GM19395 (cell line): ENCODE results near the gene MSANTD7.
A peak's percentile ranks its signal among the peaks of the same experiment; 100 is the strongest.
"Not testable (repeated sequence)": the region's sequence is repeated elsewhere in the genome, so short reads cannot be mapped to it uniquely, and the experiment has no call there.

ENCODE experiments used
- ATAC-seq: cut with Tn5 transposase; IDR thresholded peaks from one replicate; pipeline ENCODE4 v1.9.1; 2021; ENCODE audit warnings: mild to moderate bottlenecking, moderate library complexity; ENCODE audit not compliant: unreplicated experiment

MSANTD7 gene

DNA sequence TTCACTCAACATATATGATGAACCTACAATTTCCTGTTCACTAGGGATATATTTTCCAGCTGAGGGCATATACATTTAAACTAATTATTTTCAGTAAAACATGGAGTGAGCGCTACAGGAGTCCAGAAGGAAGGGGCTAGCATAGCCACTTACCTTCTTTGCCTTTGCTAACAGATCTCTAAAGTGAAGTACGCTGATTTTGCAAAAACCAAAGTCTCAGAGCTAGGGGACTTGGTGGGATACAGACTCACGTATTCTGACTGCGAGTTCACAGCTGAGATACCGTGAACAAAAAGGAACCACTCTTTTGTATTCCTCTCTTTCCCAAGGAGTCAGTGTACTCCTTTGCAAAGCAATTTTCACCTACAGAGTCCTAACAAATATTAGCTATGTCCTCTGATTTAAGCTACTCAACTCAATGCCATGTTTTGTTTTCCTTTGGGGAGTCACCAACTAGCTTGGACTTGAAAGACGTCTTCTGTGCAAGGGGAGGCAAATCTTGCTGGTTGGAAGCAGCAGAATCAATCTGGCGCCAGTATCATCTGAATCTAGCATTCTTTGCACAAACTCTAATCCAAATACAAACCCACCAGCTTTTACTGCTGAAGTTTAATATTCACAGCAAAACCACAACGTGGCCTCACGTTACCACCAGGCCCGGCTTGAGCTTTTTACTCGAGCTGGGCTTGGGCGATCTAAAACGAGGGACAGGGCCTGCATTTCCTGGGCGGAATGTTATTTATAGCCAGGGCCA lies 926 bp upstream of the MSANTD7 start:
- no peak for ATAC-seq

DNA sequence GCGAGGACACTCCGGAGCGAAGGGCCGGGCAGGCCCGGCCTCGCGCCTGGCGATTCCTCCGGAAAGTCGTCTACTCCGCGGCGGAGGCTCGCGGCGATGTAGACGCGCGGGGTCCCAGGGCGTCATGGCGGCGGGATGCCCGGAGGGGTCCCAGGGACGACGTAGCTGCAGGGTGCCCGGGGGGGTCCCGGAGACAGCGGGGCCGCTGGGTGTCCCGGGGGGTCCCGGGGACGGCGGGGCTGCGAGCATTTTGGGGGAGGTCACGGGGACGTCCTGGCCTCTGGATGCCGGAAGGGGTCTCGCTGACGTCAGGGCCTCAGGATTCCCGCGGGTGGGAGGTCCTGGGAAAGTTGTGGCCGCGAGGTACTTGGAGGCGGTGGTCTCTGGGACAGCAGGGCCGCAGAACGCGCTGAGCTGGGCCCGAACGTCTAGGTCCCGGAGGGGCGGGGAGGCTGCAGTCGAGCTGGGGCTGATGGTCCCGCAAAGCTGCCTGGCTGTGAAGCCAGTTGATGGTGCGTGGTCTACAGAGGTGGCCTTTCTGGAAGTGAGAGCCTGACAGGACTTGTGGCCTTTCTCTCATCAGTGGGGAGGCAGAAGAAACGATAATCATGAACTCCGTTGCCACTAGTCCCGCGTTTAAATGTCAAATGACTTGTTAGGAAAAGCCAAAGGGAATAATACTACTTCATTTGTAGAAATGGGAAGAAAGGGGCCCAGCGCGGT lies 637 bp downstream of the MSANTD7 start:
- peak; percentile 8 for ATAC-seq

DNA sequence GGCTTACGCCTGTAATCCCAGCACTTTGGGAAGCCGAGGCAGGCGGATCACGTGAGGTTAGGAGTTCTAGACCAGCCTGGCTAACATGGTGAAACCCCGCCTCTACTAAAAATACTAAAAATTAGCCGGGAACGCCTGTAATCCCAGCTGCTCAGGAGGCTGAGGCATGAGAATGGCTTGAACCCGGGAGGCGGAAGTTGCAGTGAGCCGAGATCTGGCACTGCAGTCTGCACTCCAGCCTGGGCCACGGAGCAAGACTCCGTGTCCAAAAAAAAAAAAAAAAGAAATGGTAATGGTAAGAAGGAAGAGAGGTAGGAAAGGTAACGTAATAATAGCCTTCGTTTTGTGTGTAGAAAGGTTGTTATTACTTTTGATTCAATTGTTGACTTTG lies 1.2 kb downstream of the MSANTD7 start:
- no peak for ATAC-seq

DNA sequence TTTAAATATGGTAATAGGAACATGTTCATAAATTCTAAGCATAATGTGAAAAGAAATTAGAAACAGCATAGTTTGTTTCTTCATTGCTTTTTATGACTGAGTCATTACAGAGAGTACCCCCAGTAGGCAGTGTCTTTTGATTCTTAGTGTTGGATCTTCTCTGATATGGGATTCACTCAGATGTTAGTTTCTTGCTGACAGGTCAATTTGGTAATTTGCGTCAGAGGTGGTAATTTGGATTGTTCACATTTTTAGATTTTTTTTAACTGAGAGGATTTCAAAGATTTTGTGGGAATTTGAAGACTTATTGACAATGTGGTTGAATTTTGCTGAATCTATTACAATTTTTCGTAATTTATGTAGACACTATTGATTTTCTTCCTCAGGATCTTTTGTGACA lies 2.1 kb downstream of the MSANTD7 start:
- no peak for ATAC-seq

DNA sequence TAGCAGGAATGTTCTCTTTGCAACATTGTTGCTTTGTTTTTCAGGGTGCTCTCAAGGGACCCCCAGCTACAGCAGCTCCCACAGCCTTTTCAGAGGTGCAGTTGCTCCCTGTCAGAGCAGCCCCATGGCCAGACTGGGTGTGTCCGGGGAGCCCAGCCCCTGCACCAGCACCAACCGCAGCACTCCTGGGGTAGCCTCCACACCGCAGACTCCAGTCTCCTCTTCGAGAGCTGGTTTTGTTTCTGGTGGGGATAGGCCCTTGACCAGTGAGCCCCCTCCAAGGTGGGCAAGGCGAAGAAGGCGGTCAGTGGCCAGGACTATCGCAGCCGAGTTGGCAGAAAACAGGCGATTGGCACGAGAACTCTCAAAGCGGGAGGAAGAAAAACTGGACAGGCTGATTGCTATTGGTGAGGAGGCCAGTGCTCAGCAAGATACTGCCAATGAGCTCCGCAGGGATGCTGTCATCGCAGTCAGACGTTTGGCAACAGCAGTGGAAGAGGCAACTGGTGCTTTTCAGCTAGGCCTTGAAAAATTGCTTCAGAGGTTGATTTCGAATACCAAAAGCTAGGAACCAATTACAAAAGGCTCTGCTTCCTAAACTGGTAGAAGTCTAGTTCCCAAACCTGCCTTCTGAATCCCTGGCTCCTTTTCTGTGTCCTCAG lies 5.4 kb downstream of the MSANTD7 start:
- ATAC-seq: no peak

DNA sequence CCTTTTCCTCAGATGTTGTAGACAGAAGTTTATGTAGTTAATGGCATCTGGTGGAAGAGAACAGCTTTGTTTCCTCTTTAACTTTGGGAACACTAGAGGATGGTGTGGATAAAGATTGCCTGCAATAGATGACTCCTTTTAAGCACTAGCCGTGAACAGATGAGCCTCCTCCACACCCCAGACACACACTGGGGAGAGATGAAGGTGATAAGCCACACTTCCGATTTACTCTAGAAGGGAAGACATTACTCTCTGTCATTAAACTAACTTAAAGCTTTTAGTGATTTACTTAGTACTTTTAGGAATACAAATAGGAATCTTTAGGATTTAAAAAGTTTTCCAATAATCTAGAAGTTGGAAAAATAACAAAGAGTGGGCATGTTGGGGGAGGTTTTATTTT lies 6.8 kb downstream of the MSANTD7 start:
- no peak for ATAC-seq

DNA sequence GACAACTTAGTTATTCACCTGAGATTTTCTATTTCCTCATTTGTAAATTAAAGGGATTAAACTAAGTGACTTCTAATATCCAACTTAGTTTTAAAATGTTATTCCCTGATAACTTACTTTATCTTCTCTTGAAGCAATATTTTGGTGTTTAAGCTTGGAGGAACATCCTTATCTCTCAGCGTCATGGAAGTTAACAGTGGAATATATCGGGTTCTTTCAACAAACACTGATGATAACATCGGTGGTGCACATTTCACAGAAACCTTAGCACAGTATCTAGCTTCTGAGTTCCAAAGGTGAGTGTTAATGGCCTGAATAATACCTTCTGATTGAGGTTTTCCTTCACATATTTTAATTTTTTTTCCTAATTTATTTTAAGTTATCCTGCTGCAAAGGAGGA lies 14.1 kb downstream of the MSANTD7 start:
- no peak for ATAC-seq

DNA sequence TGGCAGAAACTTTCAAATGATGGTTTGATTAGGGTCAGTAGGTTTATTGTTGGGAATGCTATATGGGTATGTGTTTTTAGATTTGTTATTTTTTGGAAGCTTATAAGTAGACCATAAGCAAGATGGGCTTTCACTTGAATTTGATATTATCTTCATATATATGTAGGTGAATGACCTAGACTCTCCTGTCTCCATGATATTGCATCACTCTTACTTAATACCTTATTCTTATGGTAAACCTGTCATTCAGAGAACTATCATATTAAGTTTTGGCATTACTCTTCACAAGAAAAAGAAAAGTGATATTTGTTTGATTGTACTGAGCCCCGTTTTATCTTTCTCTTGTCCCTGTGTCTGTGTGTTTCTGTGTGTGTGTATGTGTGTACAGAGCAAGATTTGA lies 17.3 kb downstream of the MSANTD7 start:
- no peak for ATAC-seq

DNA sequence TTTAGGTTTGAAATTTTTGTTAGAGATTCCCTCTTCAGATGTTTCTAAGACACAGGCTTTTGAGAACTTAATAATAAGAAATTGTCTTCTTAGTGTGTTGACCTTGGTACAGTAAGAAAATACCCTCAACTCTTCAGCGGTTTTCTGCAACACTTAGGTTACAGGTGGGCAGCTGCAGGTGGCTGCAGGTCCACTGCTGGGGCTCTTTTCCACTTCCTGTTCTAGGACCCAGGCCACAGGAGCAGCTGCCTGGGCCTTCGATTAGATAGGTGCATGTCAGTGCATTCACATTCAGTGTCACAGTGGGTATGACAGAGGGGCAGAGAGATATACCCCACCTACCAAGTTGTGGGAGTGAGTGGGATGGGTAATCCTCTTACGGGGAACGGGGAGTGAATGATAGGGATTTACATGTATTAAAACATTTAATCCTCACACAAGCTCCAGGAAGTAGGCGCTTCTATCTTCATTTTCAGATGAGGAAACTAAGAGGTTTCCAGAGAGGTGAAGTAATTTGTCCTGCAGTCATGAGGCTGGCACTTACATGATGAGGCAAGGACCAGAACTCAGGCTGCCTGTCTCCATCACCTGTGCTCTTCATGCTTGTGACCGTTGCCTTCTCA lies 20.3 kb downstream of the MSANTD7 start:
- no peak for ATAC-seq

DNA sequence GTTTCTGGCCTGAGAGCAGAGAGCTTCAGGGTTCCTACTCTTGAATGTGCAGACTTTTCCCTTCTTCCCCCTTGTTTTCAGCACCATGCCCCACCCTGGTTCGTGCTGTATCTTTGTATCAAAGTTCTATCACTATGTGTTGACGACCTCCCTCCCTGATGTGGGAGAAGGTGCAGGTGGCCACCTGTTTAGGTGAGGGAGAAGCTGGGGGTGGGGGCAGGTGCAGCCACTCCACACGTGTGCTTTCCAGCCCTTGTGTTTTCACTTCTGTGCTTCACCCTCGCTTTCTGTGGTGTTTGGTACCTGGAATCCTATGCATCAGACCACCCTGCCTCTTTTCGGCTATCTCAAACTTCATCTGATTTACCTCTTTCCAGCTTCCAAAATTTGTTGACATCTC lies 20.9 kb downstream of the MSANTD7 start:
- no peak for ATAC-seq

DNA sequence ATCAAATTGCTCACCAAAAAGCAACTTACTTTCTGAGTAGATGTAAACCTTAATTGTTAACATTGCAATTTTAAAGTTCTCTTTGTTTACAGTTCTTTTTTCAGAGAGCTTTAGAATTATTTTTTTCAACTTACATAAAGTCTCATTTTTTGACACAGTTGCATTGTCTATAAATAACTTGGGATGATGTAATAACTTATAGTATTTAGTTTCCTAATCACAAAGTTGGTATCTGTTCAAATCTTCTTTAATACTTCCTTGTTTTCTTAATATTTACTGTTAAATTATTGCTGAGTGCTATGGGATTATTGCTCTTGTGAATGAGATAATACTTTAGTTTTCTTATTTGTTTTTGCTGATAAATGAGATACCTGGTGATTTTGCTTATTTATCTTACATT lies 21.7 kb downstream of the MSANTD7 start:
- no peak for ATAC-seq

DNA sequence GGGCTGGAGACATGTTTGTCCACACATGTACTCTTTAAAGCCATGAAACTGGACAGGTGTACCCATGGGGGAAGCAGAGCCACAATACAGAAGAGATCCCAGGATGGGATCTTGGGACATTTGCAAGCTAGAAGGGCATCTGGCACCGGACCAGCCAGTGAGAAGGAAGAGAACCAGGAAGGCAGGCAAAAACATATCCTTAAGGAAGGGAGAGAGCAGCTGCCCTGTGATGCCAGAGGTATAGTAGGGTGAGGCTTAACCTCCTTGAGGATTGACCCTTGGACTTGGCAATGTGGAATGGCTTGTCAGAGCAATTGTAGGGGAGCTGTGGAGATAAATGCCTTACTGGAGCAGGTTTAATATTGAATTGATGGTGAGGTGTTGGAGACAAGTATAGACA lies 22.7 kb downstream of the MSANTD7 start:
- no peak for ATAC-seq

DNA sequence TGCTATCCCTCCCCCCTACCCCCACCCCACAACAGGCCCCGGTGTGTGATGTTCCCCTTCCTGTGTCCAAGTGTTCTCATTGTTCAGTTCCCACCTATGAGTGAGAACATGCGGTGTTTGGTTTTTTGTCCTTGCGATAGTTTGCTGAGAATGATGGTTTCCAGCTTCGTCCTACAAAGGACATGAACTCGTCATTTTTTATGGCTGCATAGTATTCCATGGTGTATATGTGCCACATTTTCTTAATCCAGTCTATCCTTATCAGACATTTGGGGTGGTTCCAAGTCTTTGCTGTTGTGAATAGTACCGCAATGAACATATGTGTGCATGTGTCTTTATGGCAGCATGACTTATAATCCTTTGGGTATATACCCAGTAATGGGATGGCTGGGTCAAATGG lies 26.4 kb downstream of the MSANTD7 start:
- not testable (repeated sequence) for ATAC-seq

DNA sequence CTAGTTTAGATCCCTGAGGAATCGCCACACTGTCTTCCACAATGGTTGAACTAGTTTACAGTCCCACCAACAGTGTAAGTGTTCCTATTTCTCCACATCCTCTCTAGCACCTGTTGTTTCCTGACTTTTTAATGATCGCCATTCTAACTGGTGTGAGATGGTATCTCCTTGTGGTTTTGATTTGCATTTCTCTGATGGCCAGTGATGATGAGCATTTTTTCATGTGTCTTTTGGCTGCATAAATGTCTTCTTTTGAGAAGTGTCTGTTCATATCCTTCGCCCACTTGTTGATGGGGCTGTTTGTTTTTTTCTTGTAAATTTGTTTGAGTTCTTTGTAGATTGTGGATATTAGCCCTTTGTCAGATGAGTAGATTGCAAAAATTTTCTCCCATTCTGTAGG lies 26.8 kb downstream of the MSANTD7 start:
- not testable (repeated sequence) for ATAC-seq

DNA sequence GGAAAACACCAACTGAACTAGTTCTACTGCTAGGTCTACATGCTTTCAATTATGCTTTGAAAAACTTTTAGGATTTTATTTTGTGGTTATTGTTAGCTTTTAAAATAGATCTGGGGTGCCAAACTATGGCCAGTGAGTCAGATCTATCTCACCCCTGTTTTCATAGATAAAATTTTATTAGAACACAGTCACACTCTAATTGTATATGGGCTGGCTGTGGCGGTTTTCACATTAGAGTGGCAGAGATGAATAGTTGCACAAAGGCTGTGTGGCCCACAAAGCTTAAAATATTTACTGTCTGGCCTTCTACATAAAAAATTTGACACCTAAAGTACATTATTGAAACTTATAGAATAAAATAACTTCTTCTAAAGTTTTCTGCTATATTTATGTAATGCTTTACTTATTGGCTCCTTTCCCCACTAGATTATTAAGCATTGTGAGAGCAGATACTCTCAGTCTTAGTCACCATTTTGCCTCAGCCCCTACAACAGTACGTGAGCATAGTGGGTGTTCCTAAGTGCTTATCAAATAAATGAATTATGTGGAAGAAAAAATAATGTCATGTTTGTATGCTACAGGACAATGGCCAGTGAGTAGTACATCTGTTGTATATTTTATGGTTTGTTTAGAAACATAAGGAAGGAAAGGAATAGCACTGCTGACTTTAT lies 35.1 kb downstream of the MSANTD7 start:
- ATAC-seq: peak; percentile 59

DNA sequence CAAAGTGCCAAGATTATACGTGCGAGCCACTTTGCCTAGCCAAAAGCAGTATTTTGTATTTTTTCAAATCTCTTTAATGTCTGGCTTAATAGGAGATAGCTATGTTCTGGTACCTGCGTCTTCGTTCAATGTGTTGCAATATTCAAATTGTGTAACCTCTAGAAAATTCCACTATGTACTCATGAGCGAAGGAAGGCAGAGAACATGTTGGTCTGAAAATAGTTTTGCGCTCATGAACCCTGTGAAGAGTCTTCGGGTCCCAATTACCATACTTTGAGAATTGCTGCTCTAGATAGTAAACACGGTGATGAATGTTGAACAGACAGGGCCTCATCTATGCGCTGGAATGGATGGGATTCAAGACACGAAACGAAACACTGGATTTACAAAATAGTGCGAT lies 37.8 kb downstream of the MSANTD7 start:
- no peak for ATAC-seq

DNA sequence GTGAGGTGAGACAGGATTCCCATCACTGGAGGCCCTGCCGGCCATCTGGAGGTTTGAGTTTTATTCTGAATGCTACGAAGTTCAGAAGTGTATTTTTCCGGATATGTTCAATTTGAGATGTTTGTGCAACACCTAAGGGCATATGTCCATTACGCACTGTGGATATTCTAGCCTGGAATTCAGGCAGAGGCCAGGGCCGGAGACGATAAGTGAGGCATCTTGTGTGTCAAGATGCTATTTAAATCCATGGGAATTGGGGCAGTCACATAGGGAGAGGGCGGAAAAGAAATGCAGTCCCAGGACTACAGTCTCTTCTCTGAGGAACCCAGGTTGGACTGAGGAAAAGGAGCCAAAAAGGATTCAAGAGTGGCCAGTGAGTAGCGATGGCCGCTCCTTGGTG lies 38.7 kb downstream of the MSANTD7 start:
- no peak for ATAC-seq

DNA sequence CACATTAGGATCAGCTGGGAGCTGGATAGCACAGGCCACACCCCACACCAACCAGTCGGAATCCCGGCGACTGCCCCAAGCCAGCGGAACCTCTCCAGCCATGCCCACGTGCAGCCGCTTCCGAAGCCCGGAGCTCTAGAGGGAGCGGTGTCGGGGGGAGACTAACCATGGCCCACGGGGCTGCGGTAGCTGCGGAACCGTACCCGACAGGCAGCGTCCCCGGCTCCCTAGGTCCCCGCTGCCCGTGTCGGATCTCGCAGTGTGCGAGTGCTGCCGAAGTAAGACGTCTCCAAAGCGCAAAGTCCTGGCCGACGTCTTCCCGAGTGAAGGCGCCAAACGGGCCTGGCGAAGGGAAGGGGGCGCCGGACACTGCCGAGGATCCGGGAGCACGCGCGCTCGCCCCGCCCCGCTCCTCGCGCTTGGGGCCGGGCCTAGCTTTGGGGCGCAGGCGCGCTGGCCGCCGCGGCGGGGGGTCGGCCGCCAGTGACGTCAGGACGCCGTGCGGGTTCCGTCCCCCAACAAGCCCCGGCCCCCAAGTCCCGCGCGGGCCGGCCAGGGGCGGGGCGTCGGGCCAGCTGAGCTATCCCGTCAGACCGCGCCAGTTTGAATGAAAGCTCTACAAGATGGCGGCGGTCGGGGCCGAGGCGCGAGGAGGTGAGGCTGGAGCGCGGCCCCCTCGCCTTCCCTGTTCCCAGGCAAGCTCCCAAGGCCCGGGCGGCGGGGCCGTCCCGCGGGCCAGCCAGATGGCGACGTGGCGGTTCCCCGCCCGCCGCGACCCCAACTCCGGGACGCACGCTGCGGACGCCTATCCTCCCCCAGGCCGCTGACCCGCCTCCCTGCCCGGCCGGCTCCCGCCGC lies 40.4 kb downstream of the MSANTD7 start, which contains the start of gene SUV39H2:
SUV39H2 (plus strand) TSS at position 601 of the 858 bp plus-strand sequence; CDS start at position 624, 23 bp downstream.
- ATAC-seq: peak; percentile 88

DNA sequence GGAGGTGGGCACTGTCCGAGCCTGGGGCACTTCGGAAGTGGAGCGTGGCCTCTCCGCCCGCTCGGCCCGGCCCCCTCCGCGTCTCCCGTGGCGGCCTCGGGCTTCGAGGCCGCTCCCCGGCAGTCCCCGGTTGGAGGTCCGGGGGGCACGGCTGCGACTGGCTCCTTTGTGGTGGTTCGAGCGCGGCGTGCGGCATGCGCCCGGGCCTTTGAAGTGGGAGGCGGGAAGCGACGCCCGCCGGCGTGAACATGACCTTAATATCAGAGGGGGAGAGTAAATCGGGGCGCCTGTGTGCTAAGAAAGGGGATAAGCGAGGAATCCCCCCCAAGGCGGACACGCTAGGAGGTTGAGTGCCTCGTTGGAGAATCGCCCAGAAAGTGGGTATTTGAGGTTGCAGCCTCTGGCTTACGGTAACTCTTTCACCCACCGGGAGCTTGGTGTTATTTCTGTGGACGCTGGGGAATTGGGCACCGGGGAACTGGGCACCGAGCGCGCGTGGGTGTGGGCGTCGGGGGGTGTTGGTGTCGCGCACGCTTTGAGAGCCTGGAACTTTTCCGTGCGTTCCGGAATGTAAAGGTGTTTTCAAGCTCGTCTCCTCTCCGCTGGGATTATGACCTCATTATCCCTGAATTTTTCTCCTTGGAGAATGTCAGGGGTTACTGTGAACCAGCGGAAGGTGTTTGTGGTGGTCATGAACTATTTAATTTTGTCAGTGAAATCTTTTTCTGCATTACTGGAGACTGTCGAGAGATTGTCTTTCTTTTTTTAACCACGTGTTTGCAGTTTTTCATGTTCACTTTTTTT lies 41.2 kb downstream of the MSANTD7 start:
- peak; percentile 22 for ATAC-seq
